Cardiac fibroblast (primary cell): ENCODE measurements around the gene HOXD11.

ENCODE experiments used
- DNase-seq, 2 donors: peaks; one replicate each; pipeline versions ENCODE4 v3.0.0 to v3.0.0-alpha.2; 2010; ENCODE audit warnings: low read depth in 2 of 2
- H3K4me3 ChIP-seq, 2 donors: replicated peaks in 1 of 2; 1 replicate in 1 of 2; 2 replicates in 1 of 2; pipeline ENCODE4 v1.5.1; 2011; ENCODE audit warnings: low read depth in 2 of 2, low read length in 2 of 2, mild to moderate bottlenecking in 2 of 2, moderate library complexity in 1 of 2
- TF ChIP-seq, protein P1 (sequence below): IDR thresholded peaks from one replicate; pipeline ENCODE4 v1.5.1; 2011; ENCODE audit warnings: low read depth, mild to moderate bottlenecking, low read length, inconsistent platforms

HOXD11 gene

DNA sequence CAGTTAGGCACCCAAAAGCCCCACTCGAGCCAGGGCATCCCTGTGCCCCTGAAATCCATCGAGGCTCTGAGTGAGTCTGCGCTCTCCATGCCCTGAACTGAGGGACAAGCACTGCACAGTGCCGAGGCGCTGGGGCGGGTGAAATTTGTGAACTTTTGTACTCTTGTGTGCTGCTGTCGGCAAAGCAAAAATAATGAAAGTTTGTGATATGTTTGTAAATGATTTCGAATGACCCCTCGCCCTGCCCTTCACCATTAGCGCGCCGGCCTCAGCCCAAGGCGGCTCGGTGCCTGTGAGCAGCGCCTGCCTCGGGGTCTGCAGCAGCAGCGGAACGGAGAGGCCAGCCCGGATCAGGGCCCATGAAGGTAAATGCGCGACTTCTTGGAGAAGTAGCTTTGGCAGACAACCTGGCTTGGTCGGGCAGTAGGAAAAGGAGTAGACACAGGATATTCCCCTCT lies 42.4 kb downstream of the HOXD11 start:
- H3K4me3 ChIP-seq = no peak overlapping the region
- TF ChIP-seq, protein P1, sequence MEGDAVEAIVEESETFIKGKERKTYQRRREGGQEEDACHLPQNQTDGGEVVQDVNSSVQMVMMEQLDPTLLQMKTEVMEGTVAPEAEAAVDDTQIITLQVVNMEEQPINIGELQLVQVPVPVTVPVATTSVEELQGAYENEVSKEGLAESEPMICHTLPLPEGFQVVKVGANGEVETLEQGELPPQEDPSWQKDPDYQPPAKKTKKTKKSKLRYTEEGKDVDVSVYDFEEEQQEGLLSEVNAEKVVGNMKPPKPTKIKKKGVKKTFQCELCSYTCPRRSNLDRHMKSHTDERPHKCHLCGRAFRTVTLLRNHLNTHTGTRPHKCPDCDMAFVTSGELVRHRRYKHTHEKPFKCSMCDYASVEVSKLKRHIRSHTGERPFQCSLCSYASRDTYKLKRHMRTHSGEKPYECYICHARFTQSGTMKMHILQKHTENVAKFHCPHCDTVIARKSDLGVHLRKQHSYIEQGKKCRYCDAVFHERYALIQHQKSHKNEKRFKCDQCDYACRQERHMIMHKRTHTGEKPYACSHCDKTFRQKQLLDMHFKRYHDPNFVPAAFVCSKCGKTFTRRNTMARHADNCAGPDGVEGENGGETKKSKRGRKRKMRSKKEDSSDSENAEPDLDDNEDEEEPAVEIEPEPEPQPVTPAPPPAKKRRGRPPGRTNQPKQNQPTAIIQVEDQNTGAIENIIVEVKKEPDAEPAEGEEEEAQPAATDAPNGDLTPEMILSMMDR = no peak
- no peak for DNase-seq

- H3K4me3 ChIP-seq = no peak overlapping the region
- TF ChIP-seq, protein P1 = no peak
- DNase-seq = no peak
Observed at GRCh38 chr2:176149939-176150583, 43.0 kb downstream of the HOXD11 start.

DNA sequence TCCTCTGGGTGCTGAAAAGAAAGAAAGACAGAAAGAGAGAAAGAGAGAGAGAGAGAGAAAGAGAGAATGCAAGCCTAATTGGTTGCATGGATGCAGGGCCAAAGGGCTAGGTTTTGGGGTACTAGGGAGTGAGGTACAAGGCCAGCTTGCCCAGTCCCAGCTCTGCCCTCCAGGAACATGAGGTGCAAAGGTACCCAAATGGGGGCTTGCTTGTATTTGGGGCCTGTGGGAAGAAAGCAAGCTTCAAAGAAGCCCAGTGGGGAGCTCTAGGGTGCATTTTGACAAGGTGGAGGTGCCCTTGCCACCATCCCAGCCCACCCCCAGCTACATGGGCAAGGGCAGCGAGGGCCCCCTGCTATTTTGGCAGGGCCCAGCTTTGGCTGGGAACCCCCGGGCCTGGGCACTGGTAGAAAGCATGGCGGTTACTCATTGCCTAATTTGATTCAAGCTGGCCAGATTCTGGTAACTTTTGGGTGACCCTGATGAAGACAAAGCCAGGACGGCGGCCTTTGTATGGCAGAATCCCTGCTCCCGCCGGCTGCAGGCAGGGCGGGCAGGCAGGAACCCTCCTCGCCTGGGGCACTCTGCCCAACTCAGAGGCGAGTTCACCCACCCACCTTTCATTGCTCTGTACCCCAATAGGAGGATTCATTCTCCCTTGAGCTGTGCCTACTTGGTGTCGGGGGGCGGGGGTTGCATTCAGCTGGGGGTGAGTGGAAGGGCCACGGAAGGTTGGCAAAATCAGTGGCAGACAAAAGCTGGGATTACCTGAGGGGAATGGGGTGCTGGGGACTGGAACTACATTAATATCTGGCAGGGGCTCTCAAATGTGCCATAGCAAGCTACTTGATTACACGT lies 43.7 kb downstream of the HOXD11 start:
- no peak for DNase-seq

GRCh38 chr2:176151442-176152287 lies 44.6 kb downstream of the HOXD11 start, which contains the start of gene HOXD4:
Gene HOXD4 (plus strand): TSS chr2:176151550. CDS start chr2:176151634, 84 bp downstream.
- H3K4me3 ChIP-seq = no peak within 1 kb of the TSS
- TF ChIP-seq, protein P1 = no peak
- no peak for DNase-seq

More for the DNA sequence above, 43.7 kb downstream of the HOXD11 start:
- TF ChIP-seq, protein P1 = no peak
- H3K4me3 ChIP-seq = no peak overlapping the region

- H3K4me3 ChIP-seq = no peak overlapping the region
- no peak for DNase-seq
- TF ChIP-seq, protein P1 = no peak
Observed at GRCh38 chr2:176152350-176153181, 45.5 kb downstream of the HOXD11 start.
